Esophagus squamous epithelium (tissue), 5 donors: ENCODE results near the gene NME3. TPM values are rescaled to one million over a fixed set of nuclear protein-coding genes. Genes with fewer than 3 reads are reported as not detected.

ENCODE experiments used
- DNase-seq: peaks from one replicate; lab custom pipeline; 2025; lab: John Stamatoyannopoulos, UW
- H3K27ac ChIP-seq, 4 donors: fragments of 200-600 bp; sonication (generic); one replicate each; pipeline ENCODE4 v1.5.1; 2016 to 2019; ENCODE audit warnings: mild to moderate bottlenecking in 1 of 4
- H3K27me3 ChIP-seq, 4 donors: fragments of 200-600 bp; sonication (generic); 1 replicate in 3 of 4; 2 replicates in 1 of 4; pipeline versions ENCODE4 v1.5.1 to v1.6.0; 2017 to 2021; ENCODE audit warnings: antibody characterized with exemption in 1 of 4
- H3K36me3 ChIP-seq, 3 donors: fragments of 200-600 bp; sonication (generic); one replicate each; pipeline ENCODE4 v1.5.1; 2016 to 2019
- H3K4me1 ChIP-seq, 3 donors: fragments of 200-600 bp; sonication (generic); one replicate each; pipeline ENCODE4 v1.5.1; 2017 to 2019
- H3K4me3 ChIP-seq, 4 donors: fragments of 200-600 bp; sonication (generic); 1 replicate in 3 of 4; 2 replicates in 1 of 4; pipeline ENCODE4 v1.5.1; 2016 to 2019; ENCODE audit warnings: mild to moderate bottlenecking in 2 of 4, moderate library complexity in 1 of 4
- H3K9me3 ChIP-seq, 3 donors: fragments of 200-600 bp; sonication (generic); one replicate each; pipeline ENCODE4 v1.5.1; 2016 to 2019
- CTCF ChIP-seq, 6 experiments: fragments of 450-650 bp in 4 of 6; fragments of 200-600 bp in 2 of 6; sonication (generic) in 2 of 6; IDR thresholded peaks; one replicate each; pipeline ENCODE4 v1.5.1; 2016 to 2019; ENCODE audit warnings: antibody characterized with exemption in 6 of 6, mild to moderate bottlenecking in 4 of 6, moderate library complexity in 4 of 6
- POLR2A ChIP-seq, 4 donors: fragments of 450-650 bp; IDR thresholded peaks; one replicate each; pipeline ENCODE4 v1.6.1; 2017; ENCODE audit warnings: antibody characterized with exemption in 4 of 4, mild to moderate bottlenecking in 4 of 4, moderate library complexity in 3 of 4
- WGBS, 2 donors: methylation state at CpG; one replicate each; pipeline ENCODE4 v1.1.5; 2018; 5-methylcytosine and 5-hydroxymethylcytosine counted together
- intact Hi-C: fragments of 100-400 bp; cut with DNase I; formaldehyde crosslinking; loops from one replicate; pipeline ENCODE4 v1.15.0; 2022
- total RNA-seq, 4 donors: library from RNA; depleted of rRNA; stranded (reverse); fragments of >200 nt; gene quantifications; one replicate each; pipeline ENCODE4 v1.1.0, GENCODE V29; 2016
- donor health status: DM: yes; HTN: yes; CAD: no.

NME3 gene
- total RNA-seq, 4 donors from 2014 or later = 30.2 to 57.1 (median 53.6) TPM

GRCh38 chr16:1781758-1782407 lies 10.5 kb upstream of the NME3 start:
- H3K9me3 ChIP-seq = no peaks in the 10 kb centered on the region
- H3K36me3 ChIP-seq = peaks cover 6 to 63% (median 15%) of the 10 kb centered on the region in 3 donors
- peaks cover 24 to 78% (median 33%) of the 10 kb centered on the region in 3 donors for H3K4me1 ChIP-seq
- intact Hi-C loops = no loop called here
- H3K27me3 ChIP-seq = no peaks in the 10 kb centered on the region
- peak overlapping the region; percentile 86 to 96 (median 94) for H3K4me3 ChIP-seq
- DNase-seq = no peak
- H3K27ac ChIP-seq = peak overlapping the region; percentile 80 to 97 (median 94)
- 1% methylated on average over 12 of the region's 70 CpGs; no CpG with 5 or more reads in 1 of the 2 donors for WGBS, 2 donors
- TF ChIP-seq CTCF (IDR thresholded peaks at IDR 0.05) (peak in 2 of 6 experiments; percentile 17 to 36), POLR2A (IDR thresholded peaks at IDR 0.05) (no peak)

DNA sequence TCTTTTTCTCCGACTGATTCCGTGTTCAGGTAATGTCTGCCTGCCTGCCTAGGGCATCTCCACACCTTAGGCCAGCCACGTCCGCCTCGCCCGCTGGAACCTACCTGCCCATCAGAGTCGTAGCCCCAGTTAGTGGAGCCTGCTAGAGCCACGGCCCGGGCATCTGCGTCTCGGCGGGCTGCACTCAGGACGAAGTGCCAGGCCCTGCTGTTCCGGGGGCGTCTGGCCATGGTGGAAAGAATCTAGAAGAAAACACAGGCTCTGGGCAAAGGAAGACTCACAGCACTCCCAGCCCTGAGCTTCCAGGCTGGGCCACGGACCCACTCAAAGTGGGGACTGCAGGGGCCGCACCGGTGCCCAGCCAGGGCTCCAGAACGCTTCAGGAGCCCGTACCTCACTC lies 9.9 kb upstream of the NME3 start:
- Histone ChIP-seq H3K4me1 (peaks cover 24 to 80% (median 33%) of the 10 kb centered on the region in 3 donors), H3K27me3 (no peaks in the 10 kb centered on the region), H3K9me3 (no peaks in the 10 kb centered on the region), H3K27ac (peak overlapping the region; percentile 80 to 97 (median 94)), H3K36me3 (peaks cover 6 to 63% (median 22%) of the 10 kb centered on the region in 3 donors), H3K4me3 (peak overlapping the region; percentile 86 to 96 (median 94))
- no peak for DNase-seq
- TF ChIP-seq POLR2A (IDR thresholded peaks at IDR 0.05) = no peak
- no peak for TF ChIP-seq CTCF (IDR thresholded peaks at IDR 0.05)
- 45 to 75% methylated on average over 5 to 6 of the region's 20 CpGs for WGBS, 2 donors
- intact Hi-C loops = no loop called here

- H3K36me3 ChIP-seq = peaks cover 6 to 64% (median 28%) of the 10 kb centered on the region in 3 donors
- no peaks in the 10 kb centered on the region for H3K27me3 ChIP-seq
- intact Hi-C loops = no loop called here
- no peaks in the 10 kb centered on the region for H3K9me3 ChIP-seq
- peak overlapping the region in 2 of 4 donors; percentile 93 to 97 for H3K27ac ChIP-seq
- TF ChIP-seq CTCF (IDR thresholded peaks at IDR 0.05) = no peak
- no peak for TF ChIP-seq POLR2A (IDR thresholded peaks at IDR 0.05)
- DNase-seq = no peak
- peaks cover 24 to 79% (median 33%) of the 10 kb centered on the region in 3 donors for H3K4me1 ChIP-seq
- 70 to 77% methylated on average over 5 to 6 of the region's 6 CpGs for WGBS, 2 donors
- H3K4me3 ChIP-seq = peak overlapping the region in 2 of 4 donors; percentile 91 to 96
Observed at GRCh38 chr16:1780677-1781072, 9.3 kb upstream of the NME3 start.

DNA sequence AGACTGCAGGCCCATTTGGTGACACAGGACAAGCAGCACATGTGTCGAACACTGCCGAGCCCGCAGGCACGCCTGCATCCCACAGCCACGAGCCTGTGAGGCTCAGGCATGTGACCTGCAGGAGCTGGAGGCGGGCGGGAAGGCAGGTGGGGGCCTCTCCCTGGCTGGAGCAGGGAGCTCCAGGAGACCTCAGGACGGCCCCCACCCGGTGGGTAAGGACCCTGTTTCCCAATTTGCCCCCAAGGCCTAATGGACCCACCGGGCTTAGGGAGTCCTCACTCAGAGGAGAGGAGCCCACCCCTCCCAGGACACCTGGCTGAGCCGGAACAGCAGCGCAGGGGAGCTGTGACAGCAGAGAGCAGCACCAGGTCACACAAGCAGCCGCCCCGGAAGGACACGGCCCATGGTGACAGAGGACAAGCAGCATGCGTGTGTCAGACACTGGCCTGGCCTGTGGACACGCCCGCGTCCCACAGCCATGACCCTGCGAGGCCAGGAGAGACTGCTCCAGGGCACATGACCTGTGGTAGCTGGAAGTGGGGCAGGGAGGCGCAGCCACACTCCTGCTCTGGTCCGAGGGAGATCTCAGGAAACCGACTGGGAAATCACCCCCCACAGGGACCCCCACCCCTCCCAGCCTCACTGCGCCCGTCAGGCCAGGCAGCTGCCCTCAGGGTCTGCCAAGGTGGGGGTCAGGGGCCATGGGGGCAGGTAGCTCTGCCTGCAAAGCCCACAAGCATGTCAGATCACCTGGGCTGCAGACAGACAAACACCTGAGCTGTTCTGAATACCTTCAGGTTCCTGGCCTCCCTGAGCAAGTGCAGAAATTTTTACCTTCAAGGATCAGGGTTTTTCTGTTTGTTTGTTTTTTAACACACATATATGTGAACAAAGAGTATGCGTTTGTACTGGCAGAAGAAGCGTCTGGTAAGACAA lies 8.7 kb upstream of the NME3 start:
- peaks cover 24 to 77% (median 30%) of the 10 kb centered on the region in 3 donors for H3K4me1 ChIP-seq
- peak overlapping the region; percentile 19 to 97 (median 48) for H3K27ac ChIP-seq
- 74 to 91% methylated on average over 2 to 14 of the region's 27 CpGs for WGBS, 2 donors

More for the DNA sequence above, 8.7 kb upstream of the NME3 start:
- Histone ChIP-seq H3K4me3 (peak overlapping the region in 1 of 4 donors; percentile 96), H3K36me3 (peaks cover 6 to 64% (median 28%) of the 10 kb centered on the region in 3 donors), H3K9me3 (no peaks in the 10 kb centered on the region), H3K27me3 (no peaks in the 10 kb centered on the region)
- TF ChIP-seq CTCF (IDR thresholded peaks at IDR 0.05) = no peak
- no peak for TF ChIP-seq POLR2A (IDR thresholded peaks at IDR 0.05)
- DNase-seq = no peak
- intact Hi-C loops = no loop called here
